ENCODE data around the gene FAM174C.

DNA sequence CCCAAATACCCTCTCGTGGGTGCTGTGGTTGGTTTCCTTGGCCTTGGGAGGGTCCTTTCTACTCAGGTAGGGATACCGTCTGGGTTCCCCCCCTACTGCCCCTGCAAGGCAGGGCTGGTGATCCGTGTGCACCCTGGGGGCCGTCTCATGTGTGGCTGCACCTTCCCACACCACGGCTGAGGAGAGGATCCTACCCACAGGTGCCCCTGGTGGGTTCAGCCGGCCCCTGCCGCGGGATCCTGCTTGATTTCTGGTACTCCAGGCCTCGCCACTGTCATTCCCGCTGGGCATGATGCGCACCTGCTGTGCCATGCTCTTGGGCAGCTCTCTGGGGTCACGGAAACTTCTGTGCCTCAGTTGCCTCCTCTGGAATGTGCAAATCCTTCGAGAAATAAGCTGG, 41.1 kb downstream of the FAM174C start:
- TF ChIP-seq, protein P1, sequence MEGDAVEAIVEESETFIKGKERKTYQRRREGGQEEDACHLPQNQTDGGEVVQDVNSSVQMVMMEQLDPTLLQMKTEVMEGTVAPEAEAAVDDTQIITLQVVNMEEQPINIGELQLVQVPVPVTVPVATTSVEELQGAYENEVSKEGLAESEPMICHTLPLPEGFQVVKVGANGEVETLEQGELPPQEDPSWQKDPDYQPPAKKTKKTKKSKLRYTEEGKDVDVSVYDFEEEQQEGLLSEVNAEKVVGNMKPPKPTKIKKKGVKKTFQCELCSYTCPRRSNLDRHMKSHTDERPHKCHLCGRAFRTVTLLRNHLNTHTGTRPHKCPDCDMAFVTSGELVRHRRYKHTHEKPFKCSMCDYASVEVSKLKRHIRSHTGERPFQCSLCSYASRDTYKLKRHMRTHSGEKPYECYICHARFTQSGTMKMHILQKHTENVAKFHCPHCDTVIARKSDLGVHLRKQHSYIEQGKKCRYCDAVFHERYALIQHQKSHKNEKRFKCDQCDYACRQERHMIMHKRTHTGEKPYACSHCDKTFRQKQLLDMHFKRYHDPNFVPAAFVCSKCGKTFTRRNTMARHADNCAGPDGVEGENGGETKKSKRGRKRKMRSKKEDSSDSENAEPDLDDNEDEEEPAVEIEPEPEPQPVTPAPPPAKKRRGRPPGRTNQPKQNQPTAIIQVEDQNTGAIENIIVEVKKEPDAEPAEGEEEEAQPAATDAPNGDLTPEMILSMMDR (IDR thresholded peaks at IDR 0.05; ENCODE audit: low read depth, low read length) = no peak
- no peak for TF ChIP-seq EZH2phosphoT487 (IDR thresholded peaks at IDR 0.05; ENCODE audit: low read depth)

Data from OCI-LY3 (cell line).